COLO829 (cell line): ENCODE results near the gene ABL1.

Experiments
- DNase-seq: peaks from one replicate; pipeline ENCODE4 v3.0.0; 2012; ENCODE audit warnings: low spot score

The ABL1 gene

DNA sequence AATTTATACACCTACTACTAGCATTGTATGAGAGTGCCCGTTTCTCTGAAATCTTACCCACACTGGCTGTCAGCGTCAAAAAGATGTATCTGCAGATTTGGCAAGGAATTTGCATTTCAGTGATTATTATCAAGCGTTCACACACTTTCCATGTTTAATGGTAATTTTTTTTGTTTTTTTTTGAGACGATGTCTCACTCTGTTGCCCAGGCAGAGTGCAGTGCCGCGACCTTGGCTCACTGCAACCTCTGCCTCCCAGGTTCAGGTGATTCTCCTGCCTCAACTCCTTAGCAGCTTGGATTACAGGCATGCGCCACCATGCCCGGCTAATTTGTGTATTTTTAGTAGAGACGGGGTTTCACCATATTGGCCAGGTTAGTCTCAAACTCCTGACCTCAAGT, 14.3 kb downstream of the ABL1 start:
- no peak for DNase-seq

DNA sequence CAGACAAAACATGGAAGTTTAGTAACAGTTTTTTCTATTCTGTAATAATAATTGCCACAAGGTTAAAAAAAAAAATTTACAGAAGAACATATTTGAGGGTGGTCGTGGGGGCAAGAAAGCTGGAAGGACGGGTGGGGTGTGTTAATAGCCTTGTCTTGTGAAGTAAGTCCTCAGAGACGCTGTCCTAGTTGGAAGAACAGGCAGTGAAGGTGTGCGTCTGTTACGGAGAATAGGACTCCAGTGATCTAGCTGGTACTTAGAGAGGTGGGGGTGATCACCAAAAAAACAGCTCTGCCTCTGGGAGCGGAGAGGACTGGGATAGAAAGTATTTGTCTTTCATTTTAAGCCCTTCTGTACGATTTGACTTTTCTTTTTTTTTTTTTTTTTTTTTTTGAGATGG, 17.7 kb downstream of the ABL1 start:
- no peak for DNase-seq

DNA sequence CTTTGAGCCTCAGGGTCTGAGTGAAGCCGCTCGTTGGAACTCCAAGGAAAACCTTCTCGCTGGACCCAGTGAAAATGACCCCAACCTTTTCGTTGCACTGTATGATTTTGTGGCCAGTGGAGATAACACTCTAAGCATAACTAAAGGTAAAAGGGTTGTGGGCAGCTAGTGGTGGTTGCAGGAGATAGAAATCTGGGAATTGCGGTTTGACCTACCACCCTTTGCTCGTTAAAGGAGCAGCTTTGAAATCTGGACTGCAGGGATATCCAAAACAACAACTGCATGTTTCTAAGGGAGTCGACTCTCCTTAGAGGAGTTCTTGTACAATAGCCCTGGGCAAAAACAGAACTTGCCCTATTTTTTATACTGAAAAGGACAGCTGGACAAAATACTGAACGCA, 19.0 kb downstream of the ABL1 start:
- DNase-seq: no peak

DNA sequence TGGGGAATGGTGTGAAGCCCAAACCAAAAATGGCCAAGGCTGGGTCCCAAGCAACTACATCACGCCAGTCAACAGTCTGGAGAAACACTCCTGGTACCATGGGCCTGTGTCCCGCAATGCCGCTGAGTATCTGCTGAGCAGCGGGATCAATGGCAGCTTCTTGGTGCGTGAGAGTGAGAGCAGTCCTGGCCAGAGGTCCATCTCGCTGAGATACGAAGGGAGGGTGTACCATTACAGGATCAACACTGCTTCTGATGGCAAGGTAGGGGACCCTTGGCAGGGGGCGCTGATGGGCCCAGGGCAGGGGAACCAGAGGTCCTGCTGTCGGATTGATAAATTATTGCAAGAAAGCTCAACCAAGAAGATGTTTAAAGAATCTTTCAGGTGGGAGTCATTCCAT, 19.8 kb downstream of the ABL1 start:
- no peak for DNase-seq

DNA sequence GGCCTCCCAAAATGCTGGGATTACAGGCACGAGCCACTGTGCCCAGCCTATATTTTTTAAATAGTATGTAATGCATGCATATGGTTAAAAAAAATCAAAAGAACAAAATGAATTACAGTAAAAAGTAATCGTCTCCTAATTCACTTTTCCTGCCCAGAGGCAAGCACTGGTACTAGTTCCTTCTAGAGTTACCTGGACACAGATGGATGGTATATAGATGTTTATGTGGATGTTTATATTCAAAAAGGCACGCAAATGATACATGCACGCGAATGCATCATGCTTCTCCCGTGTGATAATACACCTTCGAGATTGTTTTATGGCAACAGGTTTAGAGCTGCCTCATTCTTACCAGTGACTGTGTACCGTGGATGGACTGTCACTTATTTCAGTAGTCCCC, 21.4 kb downstream of the ABL1 start:
- DNase-seq: no peak

DNA sequence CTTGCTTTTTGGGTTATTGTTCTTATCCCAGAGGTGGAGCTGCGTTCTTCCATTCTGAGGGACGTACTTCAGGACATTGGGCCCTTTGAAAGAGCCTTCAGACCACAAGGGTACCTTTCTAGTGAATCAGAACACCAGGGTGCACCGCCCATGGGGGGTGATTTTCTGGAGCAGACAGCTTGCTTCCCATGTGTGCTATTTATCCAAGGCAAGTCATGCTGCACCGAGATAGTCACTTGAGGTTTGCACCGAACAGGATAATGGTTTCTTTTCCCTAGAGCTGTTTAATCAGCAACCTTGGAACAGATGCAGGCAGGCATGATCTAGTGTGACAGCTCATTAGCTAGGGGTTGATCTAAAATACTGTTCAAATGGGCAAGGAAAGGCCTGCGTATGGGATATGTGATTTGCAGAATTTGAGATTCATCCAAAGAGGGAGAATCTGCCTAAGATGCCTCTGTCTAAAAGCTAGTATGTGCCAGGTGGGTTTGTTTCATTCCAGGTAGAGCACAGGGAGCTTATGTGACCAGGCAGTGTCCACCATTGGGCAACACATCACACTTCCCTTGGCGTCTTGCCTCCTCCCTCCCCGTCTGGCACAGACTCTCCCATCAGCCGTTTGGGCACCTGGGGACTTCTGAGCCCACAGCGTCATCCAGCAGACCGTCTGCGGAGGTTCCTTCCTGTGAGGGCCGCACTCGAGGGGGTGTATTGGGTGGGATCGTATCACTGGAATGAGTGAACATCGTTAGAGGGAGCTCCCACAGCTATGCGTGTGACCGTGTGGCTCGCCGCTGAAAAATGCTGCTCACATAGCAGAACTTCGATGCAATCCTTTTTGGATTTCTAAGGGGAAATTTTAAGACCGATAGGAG, 23.0 kb downstream of the ABL1 start:
- no peak for DNase-seq

DNA sequence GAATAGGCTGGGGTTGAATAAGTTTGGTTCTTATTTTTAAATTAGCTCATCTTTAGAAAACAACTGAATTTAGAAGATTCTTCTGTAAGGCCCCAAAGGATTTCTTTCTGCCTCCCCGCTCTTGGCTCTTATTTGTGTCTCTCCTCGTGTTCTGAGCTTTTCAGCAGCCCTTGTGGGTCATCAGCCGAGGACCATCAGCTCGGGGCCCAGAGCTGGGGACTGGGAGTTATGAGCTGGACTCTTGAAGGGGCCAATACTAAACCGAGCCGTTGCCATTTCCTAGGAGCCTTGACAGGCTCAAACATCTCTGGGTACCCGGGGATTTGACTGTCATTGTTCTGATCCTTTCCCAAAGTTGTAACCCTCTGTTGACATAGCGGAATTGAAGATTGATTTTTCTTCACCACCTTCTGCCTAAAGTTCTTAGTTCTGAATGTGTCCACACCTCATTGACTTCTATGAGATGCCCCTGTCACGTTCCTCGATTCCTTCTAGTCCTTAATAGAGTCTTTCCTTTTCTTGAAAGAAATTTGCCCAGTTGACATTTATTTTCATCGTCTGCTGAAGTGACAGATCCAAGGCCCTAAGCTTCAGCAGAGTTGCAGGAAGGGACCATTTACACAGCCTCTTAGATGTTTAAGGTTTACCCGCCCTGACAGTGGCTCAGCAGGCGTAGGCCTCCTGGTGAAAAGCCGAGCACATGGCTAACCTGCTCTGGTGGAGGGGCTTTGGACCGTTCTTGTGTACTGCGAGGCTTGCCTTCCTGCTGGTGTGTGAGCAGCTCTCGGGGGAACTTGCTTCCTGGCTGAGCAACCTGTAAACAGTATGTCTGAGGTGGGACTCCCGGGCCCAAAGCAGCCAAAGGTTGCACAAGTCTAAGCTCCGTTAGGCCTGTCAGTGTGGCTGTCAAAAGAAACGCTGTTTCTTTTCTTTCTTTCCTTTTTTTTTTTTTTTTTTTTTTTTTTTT, 24.0 kb downstream of the ABL1 start:
- DNase-seq: no peak

DNA sequence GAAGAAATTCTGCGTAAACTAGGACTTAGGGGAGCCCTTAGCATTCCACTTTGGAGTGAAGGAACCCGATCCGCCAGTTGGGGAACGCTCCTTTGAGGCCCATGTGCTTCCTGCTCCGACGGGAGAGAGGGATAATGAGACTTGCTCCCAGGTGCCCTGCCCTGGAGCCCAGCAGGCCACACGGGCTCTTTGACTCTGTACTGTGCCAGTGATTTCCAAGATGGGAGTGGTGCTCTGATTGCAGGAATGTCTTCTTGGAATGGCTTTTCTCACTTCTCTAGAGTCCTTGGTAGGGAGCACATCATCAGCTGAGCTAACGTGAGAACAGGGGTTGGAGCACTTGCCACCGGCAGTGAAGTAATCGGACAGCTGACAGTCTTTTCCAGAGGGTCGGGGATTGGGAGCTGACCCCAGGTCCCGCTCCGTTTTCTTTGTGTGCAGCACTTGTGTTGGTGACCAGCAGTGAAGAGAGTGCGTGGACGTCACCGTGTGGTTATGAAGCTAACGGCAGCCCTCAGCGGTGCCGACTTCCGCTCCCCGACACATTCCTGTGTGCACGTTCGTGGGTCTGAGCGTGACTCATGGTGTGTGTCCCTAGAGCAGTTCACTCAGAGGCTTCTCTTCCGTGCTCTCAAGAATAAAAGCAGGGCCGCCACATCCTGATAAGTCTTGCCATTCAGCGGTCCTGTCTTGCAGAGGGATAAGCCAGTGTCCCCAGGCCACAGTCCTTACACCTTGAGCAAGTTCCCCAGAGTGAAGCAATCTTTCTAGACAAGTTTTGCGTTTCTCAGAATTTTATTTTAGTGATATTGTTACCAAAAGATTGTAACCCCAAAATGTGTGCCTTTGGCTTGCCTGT, 25.6 kb downstream of the ABL1 start:
- DNase-seq: no peak

DNA sequence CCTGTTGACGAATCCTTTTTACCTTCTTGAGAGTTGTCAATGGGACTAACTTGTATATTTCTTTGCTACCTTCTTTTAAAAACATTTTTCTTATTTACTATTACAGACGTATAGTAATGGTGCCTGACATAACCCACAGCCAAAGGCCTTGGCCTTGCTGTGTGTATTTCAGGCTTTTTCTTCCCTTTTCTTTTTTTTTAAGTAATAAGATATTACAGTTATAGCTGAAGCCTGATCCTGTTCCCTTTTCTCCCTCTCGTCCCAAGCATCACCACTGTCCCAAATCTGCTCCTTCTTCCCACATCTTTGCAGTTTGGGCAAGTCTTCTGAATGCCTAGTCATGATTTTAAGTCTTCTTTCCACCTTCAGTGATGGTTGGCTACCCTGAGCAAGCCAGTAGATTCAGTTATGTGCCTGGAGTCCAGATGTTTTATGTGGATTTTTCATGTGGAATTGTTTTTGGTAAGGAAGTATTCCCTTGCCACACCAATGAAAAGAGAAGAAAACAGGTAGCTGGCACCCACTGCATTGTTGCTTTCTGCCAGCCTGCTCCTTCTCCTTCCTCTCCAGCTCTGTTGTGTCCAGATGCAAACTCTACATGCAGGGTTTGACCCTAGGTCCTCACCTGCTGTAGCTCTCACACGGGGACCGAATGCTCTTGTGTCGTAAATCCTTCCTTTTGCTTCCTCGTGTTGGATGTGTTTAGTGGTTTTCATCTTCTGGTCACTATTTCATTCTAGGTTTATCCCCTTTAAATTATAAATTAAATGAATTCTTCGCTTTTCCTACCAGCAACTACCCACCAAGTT, 26.5 kb downstream of the ABL1 start:
- DNase-seq: no peak

DNA sequence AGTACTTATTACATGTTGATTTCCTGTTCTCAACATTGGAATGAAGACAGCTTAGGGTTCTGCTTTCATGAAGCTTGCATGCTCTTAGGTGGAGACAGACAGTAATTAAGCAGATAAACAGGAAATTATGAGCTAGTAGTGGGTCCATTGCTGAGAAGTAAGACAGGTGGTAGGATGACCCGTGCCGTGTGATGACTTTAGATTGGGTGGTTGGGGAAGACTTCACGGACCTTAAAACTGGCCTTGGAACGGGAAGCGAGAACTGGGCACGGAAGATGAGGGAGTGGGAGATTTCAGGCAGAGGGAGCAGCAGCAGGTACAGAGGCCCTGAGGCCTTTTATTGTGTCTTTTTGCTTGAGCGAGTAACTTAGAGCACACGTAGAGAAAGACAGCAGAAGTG, 27.2 kb downstream of the ABL1 start:
- DNase-seq: no peak

DNA sequence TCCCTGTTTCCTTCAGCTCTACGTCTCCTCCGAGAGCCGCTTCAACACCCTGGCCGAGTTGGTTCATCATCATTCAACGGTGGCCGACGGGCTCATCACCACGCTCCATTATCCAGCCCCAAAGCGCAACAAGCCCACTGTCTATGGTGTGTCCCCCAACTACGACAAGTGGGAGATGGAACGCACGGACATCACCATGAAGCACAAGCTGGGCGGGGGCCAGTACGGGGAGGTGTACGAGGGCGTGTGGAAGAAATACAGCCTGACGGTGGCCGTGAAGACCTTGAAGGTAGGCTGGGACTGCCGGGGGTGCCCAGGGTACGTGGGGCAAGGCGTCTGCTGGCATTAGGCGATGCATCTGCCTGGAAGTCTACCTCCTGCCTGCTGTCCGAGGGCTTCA, 27.7 kb downstream of the ABL1 start:
- DNase-seq: no peak

DNA sequence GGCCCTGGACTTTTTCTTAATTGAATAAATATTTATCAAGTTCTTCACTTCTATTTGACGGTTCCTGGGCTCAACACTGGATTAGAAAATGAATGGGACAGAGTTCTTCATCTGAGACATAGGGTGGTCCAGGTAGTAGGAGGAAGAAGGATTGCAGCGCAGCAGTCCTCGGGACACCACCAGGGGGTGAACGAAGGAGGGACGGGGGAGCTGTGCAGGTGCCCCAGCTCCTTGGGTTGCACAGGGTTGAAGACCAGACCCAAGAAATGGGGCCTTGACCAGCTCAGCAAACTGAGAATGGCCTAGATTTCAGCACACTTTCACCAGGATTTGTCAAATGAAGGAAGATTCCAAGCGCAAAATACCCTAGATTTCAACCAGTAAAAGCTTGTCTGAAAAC, 29.5 kb downstream of the ABL1 start:
- DNase-seq: no peak

DNA sequence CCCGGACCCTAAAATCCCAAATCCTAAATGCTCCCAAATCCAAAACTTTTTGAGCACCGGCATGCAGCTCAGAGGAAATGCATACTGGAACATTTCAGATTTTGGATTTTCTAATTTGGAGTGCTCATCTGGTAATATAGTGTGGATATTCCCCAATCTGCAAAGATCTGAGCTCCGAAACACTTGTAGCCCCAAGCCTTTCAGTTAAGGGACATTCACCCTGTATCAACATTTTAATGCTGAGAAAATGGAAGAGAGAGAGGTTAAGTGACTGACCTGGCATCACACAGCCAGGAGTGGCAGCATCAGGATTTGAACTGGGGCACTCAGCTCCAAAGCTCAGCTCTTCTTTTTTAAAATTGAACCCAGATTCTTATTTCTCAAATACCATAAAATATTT, 30.9 kb downstream of the ABL1 start:
- no peak for DNase-seq

DNA sequence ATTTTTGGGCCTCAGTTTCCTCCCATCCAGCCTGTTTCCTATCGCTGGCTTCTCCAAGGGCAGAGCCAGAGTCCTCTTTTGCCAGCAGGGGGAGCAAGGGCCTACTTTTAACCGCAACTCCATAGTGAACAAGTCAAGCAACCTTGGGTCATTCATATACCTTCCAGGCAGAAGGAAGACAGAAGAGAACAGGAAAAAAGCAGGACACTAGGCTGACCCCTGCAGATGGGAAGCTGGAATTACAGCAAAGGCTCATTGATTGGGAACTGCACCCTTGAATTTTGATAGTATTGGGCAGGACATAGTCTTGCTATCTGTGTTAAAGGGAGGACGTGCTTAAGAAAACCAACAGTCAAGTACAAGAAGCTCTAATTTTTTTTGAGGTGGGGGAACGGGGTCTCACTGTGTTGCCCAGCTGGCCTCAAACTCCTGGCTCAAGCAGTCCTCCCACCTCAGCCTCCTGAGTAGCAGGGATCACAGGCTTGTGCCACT, 31.5 kb downstream of the ABL1 start:
- peak; percentile 83 for DNase-seq

DNA sequence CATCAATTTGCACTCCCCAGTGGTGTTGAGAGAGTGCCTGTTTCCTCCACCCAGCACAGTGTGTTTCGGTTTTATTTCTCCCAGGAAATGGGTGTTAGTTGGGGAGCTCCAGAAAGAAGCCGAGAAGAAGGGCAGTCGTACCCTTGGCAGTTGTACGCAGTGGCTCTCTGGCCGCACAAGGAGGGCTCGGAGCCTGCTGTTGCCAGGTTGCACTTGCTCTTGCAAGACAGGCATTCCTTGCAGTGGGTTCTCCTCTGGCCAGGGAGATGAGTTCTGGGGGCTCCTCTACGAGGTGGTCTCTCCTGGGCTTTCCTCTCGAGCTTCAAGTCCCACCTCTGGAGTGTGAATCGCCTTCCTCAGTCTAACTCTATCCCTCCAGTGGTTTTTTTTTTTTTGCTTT, 32.5 kb downstream of the ABL1 start:
- no peak for DNase-seq

DNA sequence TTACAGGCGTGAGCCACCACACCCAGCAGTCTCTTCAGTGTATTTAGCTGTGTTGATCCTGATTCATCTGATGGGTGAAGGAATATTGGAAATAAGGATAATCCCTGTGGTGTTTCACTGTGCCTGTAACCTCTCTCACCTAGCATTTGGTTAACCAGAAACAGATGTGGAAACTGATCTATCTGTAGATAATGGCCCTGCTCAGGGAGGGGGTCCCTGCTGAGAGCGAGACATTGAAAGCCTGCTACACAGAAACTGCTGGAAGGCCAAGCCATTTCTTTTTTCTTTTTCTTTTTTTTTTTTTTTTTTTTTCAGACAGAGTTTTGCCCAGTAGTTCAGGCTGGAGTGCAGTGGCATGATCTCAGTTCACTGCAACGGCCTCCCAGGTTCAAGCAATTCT, 33.2 kb downstream of the ABL1 start:
- DNase-seq: no peak

DNA sequence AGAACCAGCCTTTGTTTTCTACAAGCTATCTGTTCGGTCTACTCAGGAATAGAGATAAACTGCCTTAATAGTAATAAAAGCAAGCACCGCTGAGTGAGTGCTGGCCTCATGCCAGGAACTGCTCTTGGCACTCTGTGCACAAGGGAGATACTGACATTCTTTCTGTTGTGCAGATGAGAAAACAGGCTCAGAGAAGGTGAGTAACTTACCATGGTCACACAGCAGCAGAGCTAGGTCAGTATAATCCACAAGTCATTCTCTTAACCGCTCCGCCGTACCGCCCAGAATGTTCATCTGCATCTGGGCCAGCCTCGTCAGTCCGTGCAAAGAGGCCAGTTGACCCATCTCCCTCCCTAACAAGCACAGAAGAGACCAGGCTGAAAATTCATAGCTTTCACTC, 34.2 kb downstream of the ABL1 start:
- DNase-seq: no peak

DNA sequence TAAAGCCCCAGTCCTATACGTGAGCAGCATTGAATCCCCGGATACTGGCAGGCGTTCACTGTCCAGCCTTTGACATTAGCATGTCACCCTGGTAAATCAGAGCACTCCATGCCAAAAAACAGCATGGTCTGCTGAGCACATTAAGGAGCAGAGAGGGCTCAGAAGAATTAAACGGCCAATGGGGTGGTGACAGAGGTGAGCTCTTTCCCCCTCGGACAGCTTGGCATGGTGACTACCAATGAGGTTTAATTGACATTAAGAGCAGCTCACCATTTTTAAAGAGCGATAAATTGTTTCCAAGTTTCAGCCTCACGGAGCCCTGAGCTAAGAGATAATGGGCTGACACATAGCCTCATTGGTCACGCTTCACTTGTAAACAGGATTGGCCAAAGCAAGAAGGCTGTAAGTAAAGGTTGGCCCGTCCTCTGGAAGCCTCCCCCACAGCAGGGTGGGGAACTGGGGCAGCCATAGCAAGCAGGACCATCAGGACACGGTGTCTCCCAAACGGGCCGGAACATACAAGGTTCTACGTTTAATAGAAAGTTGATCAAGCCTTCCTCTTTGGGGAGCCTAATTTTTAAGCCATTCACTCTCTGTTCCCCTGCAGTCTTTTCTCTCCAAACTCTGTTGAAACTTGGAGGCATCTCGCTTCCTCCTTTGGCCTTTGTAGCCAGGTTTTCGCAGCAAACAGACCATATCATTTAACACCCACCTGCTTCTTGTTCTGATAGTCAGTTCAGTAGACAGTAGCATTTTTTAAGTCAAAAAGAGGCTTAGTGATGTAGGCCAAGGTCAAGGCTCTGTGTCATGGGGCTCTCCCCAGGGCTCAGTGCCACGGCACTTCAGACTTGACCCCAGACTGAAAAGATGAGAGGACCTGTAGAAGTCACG, 35.7 kb downstream of the ABL1 start:
- DNase-seq: no peak

DNA sequence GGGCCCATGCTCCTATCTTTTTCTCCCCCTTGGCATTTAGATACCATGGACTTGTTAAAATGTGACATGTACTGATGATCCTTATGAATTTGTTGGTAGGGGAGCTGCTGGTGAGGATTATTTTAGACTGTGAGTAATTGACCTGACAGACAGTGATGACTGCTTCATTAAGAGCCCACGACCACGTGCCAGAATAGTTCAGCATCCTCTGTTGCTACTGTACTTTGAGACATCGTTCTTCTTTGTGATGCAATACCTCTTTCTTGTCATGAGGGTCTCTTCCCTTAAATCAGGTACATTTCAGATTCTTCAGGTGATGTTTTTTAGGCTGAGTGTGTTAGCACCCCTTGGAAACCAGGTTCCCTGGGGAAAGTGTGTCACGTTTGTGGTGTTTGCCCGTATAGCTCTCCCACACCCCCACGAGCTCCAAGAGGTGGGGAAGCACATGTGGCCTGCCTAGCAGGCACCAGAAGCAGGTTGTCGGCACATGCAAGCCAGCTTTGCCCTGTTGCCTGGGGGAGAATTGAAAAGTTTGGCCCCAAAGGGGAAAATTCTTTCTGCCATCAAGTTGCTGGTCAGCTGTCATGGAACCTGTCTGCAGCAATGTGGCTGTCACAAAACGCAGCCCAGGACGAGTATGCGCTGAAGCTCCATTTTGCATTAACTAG, 36.5 kb downstream of the ABL1 start:
- DNase-seq: no peak

DNA sequence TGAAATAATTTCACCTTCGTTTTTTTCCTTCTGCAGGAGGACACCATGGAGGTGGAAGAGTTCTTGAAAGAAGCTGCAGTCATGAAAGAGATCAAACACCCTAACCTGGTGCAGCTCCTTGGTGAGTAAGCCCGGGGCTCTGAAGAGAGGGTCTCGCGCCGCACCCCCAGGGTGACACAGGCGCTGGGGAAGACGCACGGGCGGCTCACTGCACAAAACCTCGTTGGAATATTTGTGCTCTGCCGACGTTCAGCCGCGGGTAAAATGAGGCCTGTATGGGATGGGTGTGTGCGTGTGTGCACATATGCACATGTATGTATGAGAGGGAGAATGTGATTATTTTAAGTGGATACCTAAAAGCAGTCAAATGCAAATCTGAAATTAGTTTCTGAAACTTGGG, 37.0 kb downstream of the ABL1 start:
- no peak for DNase-seq
